Stimulated activated naive CD8-positive, alpha-beta T cell treated with anti-CD3 and anti-CD28 coated beads, Interleukin-15, Interleukin-2, amounts not matched to agents 100 U/mL and 50 U/mL, for 24 hours (primary cell): ENCODE measurements around the gene FBLN7.

Experiments used
- ATAC-seq: fragments of 150-1000 bp; cut with Tn5 transposase; one replicate; pipeline ENCODE4 v1.10.0; 2021
- DNase-seq: peaks from one replicate; pipeline ENCODE4 v3.0.0; 2021

Gene FBLN7

DNA sequence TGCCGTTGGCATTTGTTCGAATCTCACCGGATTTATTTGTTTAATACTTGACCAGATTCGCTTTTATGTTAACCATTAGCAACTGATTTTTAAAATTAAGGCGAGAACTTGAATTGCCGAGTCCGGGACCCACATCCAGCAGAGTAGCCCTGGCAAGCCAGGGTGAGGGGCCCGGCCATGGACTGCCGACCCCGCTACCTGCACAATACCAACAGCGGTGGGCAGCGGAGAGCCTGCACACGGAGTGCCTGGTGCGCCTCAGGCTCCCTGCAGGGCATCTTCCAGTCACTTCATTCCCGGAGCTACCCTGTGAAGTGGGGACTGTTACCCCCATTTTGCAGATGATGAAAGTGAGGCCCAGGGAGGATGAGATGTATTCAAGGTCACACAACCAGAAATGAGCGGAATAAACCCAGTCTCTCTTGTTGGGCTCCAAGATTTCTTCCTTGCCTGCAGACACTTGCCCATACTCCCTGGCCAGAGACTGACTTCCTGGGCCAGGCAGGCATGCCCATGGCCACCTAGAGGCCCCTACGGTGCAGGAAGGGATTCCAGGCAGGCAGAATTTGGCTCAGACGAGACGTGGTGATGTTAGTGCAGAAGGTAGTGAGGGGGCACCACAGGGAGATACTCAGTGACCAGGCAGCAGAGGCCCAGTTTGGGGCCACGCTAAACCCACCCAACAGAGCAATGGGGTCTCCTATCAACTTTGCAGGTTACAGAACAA is 2.9 kb downstream of the FBLN7 start:
- ATAC-seq: no peak
- no peak for DNase-seq

DNA sequence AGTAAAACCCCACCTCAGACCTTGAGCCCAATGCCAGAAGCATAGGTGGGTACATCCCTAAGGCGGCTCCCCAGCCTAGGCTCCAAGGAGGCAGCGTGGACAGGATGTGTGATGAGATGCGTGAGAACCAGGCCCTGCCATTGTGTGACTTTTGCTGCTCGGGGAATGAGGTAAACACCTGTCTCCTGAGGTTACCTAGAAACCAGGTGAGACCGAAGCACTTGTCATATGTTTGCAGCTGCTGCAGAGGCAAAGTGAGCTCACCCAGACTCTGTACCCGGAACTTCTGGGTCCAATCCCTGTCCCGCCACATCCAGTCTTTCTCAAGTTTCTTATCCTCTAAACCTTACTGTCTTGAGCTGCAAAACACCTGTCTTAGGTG is 3.4 kb downstream of the FBLN7 start:
- no peak for ATAC-seq

DNA sequence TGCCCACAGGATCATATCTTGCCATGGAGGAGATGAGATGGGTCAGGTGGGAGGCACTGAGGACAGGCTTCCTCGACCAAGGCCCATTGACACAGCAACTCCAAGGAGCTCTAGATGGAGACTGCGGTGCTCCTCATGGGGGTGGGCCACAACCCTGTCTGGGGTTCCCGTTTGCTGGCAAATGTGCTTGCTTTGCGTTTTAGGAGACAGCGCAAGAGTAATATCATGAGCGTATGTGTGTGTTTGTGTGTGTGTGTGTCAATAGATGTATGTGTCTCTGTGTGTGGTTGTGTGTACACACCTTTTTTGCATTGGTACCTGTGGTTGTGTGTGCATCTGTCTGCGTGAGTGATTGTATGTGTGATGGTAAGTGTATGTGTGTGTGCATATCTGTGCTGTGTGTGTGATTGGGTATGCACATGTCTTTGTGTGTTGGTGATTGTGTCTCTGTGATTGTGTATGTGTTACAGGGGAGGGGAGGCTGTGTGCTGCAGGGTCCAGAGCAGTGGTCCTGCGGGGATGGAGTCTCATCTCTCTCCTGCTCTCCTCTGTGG is 4.4 kb downstream of the FBLN7 start:
- DNase-seq (no peak), ATAC-seq (no peak)

More for the DNA sequence above, 3.4 kb downstream of the FBLN7 start:
- DNase-seq: no peak

DNA sequence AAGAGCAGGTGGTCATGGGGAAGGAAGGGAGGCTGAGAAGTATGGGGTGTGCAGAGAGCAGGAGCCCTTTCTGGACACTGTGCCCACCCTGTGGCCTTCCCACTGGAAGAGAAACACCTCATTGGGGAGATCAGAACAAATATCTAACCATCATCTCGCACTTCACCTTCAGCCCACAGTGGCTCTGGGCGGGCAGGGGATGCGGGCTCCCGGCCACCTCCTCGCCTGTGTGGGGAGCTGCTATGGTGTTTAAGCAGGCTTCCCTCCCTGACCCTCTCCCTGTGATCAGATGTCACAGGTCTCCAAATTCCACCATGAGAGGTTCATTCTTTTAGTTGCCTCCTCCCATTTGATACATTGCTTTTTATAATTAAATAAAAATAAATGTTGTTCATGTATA is 5.0 kb downstream of the FBLN7 start:
- DNase-seq: no peak
- no peak for ATAC-seq

DNA sequence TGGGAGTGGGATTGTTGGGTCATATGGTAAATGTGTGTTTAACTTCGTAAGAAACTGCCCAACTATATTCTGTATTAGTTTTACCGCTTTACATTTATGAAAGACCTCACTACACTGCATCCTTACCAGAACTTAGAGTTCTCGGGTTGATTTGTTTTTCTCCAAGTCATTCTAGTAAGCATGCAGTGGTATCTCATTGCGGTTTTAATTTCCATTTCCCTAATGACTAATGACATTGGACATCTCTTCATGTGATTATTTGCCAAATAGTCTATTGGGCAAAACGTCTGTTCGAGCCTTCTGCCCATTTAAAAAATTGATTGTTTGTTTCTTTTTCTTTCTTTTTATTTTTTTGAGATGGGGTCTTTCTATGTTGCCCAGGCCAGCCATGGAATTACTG is 6.8 kb downstream of the FBLN7 start:
- DNase-seq (no peak), ATAC-seq (no peak)

DNA sequence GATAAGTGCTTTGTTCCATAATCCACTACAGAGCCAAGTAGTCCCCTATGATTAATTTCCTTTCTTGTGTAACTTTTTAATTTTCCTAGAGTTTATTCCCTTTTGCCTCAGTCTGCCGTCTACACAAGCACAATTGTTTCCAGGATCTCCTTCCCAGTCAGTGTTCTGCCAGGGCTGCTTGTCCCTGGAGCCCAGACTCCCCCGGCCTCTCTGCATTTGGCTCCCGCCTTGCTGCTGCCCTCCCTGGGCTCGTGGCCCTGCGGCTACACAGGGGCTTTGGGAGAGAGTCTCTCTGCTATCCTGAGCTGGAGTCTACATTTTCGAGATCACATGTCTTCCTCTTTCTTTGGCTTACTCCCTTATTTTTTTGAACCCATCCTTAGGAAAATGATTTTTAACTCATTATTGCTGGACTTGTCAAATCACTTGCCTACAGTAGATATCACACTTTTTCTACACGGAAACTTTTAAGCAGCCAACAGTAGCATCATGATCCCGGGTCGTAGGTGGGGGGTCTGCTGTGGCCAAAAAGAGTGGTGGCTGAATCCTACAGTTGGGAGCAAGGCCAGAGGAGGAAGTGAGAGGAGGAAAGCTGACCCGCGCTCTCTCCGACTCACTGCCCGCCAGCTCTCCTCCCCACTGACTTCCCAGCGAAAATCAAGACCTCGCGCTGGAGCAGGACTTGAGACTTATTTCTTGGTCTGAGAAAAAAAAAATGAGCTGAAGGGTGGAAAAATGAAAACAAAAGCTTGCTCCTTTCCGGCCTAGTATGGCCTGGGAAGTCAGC is 9.4 kb downstream of the FBLN7 start:
- ATAC-seq: no peak

DNA sequence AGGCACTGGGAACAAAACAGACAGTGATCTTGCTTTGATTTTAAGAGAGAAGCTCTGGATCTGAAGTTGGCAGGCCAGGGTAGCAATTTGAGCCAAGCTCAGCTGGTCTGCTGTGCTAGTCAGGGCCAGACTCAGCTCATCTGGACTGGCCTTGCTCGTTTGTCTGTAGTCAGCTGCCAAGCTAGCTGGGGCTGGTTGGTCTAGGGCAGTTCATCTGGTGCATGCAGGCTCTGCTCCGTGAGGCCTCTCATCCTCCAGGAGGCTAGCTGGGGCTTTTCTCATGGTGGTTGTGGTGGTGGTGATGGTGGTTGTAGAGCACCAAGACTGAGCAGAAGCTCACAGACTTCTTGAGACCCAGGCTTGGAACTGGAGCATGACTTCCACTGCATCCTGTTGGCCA is 10.3 kb downstream of the FBLN7 start:
- ATAC-seq (no peak), DNase-seq (no peak)

More for the DNA sequence above, 9.4 kb downstream of the FBLN7 start:
- DNase-seq: no peak

DNA sequence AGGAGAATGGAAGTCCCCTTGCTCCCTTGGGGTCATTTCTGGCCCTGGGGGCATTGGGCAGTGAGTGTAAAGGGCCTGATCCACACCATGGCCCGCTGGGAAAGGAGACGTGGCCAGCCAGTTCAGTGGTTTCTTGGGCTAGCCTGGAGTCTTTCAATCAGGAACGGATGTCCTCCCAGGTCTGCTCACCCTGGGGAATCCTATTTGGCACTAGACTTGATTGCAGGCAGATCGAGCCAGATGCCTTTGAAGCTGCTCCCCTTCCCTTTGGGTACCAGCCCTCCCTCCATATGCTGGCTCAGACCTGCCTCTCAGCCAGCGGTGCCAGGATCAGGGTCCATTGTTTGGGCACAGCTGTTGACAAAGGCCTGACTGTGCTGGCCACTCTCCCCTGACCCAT is 11.0 kb downstream of the FBLN7 start:
- DNase-seq: no peak
- ATAC-seq: no peak

DNA sequence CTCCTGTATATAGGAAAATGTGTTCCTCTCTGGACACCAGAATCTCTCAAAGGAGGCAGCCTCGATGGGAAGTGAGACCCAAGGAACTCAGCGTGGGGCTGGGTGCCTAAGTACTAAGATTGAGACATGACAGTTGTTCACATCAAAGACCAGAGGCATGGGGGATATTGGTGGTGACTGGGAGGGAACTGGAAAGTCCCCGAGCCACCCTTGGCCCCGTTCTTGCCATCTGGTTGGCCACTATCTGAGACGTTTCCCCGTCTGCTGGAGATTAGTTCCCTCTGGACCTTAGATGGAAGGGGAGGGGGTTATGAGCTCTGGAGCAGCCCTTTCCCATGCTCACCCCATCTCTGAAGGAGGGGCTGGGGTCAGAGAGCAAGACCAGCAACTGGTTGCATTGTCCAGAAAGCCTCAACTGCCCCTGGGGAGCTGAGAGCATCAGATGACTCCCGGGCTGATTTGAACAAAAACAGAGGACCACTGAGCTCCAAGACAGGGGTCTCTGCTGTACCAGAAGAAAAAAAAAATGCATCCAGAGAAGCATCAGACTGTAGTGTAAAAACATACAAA is 11.8 kb downstream of the FBLN7 start:
- ATAC-seq (no peak), DNase-seq (no peak)

DNA sequence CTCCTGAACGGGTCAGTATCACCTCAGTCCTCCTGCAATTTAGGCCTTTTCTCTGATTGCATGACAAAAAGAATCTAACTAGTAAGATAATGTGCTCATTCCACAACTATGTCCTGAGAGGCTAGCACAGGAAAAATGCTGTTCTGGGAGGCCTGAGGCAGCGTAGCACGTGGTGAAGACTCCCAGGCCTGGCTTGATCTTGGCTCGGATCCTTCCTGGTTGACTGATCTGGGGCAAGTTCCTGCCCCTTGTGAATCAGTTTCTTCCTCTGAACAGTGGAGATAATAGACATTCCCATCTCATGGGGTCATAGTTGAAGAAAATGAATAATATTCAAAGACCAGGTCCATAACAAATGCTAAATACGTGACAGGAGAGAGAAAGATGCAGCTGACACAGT is 12.3 kb downstream of the FBLN7 start:
- ATAC-seq: no peak
- no peak for DNase-seq

DNA sequence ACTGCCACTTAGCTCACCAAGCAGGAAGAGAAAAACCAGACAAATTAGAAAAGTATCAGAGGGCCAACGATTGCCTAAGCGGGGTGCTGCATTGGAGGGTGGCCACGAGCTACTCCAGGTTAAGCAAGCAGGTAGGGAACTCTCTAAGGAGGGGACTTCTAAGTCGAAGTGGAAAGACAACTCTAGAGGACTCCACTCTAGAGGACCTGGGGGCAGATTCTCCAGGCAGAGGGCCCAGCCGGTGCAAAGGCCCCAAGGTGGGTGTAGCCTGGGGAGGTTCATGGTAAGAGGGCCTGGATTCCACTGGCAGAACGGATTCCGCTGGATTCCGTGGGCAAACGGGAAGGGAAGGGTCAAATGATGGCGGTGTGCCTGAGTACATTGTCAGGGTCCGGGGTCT is 12.7 kb downstream of the FBLN7 start:
- DNase-seq: no peak
- no peak for ATAC-seq

DNA sequence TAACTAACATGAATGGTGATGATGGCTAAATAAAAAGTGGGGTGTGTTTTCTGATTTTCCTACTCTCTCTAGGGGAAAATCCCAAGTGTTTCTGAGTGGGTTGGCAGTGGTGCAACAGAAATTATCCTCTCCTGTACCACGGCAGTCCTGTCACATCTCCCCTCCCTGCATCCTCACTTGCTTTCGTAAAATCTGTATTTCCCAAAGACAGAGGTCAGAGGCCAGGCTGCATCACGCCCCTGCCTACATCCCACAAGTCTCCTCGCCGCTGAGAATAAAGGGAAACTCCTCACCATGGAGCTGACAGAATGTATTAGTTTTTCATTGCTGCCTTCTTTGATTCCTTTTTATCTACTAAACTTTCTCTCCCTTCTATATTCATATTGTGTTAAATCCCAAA is 13.1 kb downstream of the FBLN7 start:
- ATAC-seq: no peak
- DNase-seq: no peak

DNA sequence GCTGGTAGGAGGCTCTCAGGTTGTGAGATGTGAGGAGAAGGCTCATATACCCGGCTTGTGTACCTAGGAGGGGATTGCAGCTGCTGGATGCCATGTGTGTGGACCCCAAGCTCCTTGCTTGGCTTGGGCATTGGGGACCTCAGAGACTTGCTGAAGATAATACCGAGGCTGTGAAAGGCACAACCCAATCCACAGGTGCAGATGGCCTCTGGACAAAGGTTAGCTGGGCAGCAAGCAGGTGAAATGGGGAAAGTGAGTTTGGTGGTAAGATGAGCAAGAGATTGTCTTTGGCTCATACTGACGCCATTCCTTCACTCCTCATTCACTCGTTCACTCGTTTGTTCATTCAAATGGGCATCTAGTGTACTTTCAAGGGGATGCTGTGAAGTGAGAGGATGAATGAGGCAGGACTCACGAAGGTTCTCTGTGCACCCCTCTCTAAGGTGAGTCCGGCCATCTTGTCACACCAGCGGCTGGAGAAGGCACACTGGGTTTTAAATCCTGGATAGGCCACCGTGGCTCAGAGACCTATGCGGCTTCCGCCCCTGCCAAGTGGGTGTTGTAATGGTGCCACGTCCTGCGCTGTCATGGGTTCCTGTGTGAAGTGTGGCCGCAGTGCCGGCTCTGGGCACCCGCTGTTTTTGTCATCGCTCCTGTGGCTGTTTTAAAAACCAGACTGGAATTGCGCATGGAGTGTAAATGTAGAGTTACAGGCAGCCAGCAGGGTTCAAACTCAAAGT is 13.7 kb downstream of the FBLN7 start:
- ATAC-seq (no peak), DNase-seq (no peak)

DNA sequence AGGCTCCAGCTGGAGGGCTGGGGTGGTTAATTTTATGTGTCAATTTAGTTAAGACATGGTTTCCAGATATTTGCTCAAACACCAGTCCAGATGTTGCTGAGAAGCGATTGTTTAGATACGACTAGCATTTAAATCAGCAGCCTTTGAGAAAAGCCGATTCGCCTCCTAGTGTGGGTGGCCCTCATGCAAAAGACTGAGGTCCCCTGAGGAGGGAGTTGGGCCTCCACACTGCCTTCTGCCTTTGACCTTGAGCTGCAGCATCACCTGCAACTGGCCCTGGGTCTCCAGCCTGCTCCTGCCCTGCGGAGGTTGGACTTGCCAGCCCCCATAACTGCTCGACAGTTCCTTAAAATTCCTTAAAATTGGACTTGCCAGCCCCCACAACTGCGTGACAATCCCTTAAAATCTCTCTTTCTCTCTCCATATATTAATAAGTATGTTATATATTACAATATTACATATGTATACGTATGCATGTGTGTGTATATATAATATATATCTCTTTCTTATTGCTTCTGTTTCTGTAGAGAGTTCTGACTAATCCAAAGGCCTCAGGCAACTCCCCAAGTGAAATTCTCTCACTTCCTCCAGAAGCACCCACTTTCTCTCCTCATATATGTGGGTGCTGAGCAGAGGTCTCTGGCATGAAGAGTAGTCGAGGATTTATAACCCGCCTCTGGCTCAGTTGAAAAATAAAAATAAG is 14.4 kb downstream of the FBLN7 start:
- ATAC-seq (no peak), DNase-seq (no peak)

DNA sequence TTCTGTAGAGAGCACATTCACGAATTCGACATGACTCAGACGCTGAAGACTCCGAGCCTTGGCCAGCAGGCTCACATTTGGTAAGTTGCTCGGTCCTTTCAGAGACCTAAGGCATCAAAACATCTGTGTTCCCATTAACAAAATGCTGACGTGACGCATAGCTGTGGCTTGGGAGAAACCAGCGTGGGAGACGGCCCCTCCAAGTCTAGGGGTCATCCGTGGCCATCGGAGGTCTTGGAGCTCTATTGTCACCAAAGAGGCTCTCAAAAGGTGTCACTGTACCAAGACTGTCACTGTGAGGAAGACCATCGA is 14.9 kb downstream of the FBLN7 start:
- DNase-seq (no peak), ATAC-seq (no peak)

DNA sequence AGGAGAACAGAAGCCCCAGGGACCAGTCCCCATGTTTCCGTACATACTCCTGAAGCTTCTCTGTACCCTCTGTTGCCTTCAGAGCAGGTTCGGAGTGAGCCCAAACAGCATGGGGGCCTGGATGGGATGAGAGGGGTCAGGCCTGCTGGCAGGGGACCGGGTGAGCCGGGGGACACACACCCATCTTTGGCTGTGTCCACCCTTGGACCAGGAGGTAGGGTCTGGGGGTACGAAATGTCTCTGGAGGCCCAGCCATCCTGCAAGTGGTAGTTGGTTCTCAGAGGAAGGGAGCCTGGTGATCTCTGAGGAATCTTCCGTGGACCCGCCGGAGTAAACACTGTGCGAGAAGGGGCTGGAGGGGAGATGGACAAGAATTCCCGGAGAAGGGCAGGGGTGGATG is 15.3 kb downstream of the FBLN7 start:
- no peak for DNase-seq
- ATAC-seq: no peak

DNA sequence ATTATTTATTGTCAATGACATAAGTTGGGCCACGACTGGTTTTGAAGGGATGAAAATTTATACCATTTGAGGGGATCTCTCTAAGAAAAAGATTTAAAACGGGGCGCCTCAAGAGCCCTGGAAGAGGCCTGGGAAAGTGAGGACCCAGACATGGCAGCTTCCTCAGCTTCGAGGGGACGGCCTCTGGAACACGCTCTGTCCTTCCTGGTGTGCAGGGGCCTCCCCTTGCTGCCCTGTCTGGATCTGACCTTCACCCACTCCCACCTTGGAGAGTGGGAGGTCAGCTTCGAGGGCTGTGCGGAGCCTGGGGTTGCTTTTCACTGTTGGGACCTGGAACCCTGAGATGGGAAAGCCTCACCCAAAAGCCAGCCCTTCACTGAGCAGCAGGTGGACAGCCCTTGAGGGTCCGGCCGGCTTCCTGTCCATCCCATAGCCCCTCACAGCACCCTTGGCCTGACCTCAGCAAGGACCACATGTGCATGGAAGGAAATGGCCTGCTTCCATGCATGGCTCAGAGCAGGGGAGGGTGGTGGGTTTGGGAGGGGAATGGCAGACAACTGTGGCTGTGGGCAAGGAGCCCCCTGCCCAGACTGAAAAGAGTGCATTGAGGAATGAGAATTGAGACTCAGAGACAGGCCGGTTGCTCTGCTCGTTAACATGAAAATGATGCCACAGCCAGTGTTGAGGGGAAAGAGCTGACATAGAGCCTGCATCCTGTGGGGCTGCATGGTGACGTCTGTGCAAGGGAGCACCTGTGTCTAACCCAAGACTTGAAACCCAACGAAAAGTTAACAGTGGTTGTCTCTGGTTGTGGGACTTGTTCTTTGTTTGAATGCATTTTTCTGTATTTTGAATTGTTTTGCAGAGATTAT is 16.3 kb downstream of the FBLN7 start:
- ATAC-seq: peak; percentile 53
- no peak for DNase-seq

DNA sequence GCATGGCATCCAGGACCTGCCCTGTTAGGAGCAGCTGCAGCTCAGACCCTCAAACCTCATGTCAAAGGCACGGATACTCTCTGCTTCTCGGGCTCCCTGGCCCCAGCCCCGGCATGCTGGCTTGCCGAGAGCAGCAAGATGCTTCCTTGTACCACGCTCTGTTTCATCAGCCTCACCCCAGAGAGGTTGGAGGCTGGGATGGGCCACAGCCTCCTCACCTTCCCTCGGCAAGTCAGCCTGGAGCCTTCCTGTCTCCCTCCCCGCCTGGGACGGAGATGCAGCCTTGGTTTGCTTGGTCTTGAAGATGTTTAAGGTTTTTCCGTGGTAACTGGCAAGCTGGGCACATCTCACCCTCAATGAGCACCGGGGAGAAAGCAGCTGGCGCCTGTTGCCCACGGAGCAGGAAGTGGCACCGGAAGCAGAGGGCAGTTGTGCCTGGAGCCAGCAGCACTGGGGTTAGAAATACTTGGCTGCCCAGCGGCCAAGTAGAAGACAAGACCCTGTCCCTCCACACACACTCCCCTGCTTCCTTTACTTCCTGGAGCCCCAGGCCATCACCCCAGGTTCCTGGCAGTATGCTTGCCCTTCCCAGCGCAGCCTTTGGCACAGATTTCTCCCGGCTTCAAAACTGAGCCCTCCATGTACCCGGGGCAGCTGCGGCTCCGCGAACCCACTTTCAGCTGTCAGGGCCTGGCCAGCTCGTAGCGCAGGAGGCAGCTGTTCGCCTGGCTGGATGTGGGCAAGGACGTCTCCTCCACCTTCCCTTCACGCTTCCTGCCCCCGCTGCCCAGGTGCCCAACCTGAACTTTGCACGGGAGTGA is 17.4 kb downstream of the FBLN7 start:
- DNase-seq: peak; percentile 37
- ATAC-seq: peak; percentile 14

DNA sequence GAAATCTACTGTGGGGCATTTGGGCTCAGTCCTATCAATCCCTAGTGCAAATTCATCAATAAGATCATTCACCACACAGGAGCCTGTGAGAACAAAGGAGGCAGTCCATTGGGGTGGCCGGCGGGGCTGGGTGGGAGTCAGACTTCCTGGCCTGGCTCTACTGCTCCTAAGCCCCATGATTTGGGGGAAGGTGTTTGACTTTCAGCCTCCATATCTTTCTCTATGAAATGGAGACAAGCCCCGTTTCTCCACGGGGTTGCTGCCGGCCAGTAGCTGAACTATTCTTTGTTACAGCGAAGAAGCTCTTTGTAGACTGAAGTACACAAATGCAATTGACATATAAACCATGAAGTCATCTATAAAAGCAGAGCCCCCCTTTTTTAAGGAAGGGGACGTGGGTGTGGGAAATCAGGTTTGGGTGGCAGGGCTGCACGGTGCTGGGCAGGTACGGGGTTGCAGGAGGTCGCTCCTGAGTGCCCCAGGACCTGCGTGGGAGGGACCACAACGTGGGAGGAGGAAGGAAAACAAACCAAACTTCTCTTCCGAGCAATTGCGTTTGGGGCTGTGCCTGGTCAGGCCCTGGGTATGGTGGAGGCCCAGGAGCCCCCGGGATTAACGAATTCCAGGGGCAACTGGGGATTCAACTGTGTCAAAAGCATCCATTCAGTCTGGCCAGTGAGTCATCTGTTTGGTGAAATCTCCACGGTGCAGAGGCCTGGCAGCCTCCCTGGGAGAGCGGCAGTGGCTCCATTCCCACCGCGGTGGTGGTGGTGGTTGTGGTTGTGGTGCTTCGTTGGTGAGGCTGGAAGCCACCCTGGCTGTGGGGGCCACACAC is 18.2 kb downstream of the FBLN7 start:
- peak; percentile 74 for DNase-seq
- ATAC-seq: peak; percentile 64
